Islet of Langerhans (tissue), 1 donor: ENCODE measurements around the gene CCDC141.

Source experiments
- FAIRE-seq: peaks from one replicate; lab custom pipeline; 2011; peaks lifted over from hg19 to GRCh38; lab: Jason Lieb, UNC

Gene CCDC141

DNA sequence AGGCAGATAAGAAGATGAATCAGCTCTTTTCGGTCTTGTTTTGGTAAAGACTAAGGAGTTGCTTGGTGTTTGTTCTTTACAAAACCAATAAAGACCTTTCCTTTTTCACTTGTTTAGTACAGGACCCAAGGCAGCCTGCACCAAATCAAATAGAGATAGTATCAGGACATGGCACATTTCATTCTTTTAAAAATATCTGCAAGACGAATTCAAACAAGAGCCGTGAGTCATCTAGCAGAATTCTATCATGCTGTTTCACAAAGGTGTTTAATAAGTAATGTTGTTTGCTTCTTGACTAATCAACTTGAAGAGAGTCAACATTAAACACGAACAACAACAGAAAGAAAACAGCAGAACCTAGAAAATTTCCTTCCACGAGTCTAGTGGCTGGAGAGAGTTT is 139.9 kb downstream of the CCDC141 start:
- no peak for FAIRE-seq

DNA sequence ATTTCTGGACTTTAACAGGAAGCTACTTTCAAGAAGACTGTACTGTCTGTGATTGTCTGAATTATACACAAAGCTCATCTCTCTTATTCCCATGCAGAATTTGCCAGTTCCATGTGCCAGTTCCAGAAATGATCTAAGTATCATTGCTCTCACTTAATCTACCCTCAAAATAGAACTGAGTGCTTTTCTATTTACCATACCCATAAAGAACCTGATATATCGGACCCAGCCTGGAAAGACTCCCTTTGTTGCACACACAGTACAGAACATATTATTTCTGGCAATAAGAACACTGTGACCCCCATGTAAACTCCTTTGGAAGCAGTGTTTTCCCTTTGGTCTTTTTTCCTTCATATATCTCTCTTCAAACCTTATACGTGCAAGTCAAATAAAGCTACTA is 140.4 kb downstream of the CCDC141 start:
- no peak for FAIRE-seq

DNA sequence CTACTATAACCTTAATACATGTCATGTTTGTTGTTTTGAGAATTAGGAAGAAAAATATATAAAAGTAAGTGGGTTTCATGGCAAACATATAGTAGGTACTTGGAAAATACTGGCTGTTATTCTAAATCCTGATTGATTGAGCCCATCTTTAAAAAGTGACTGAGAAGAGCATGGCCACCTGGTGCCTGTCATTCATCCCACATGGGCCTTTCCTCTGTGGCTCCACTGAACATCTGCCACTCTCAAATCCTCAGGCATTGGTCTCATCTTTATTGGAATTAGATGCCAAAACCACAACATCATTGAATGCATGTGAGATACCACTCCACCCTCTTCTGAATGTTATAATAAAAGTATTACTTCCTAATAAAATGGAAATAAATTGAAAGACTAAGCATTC is 141.1 kb downstream of the CCDC141 start:
- FAIRE-seq: no peak

GRCh38 chr2:178905261-178905660 is 144.7 kb downstream of the CCDC141 start:
- FAIRE-seq: no peak

GRCh38 chr2:178899656-178900055 is 150.3 kb downstream of the CCDC141 start:
- no peak for FAIRE-seq

DNA sequence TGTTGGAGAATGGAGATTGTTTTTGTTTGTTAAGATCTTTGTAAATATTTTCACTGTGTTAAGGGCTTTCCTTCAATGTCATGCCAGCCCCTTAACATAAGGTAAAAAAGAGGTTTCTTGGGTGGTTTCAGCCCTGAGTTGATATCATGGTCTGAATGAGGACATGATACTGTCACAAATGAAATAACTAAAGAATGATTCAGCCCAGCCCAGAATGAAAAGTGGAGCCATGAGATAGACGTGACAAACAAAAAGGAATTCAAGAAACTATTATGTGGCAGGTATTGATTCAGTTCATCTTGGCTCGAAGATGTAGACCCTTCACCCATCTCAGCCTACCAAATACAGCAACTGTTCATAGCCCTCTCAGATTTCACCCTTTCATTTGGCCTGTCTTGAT is 154.1 kb downstream of the CCDC141 start:
- FAIRE-seq: no peak

DNA sequence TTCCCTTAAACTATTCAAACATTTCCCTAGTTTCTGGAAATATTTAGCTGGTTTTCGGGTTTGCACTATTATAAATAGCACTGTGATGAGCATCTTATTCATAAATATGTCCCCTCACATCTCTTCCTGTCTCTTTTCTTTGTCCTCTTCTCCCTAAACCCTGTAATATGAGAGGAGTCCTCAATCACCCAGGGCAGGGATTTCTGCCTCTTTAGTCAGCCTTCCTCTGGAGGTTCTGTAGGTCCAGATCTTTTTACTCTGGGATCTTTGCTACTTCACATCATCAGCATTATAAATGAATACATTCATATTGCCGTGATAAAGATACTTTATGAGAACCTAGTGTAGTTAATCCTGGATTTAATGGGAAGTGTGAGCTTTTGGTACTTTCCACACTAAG is 154.8 kb downstream of the CCDC141 start:
- FAIRE-seq: no peak

- no peak for FAIRE-seq
Measured at GRCh38 chr2:178892751-178893625, 156.9 kb downstream of the CCDC141 start.

DNA sequence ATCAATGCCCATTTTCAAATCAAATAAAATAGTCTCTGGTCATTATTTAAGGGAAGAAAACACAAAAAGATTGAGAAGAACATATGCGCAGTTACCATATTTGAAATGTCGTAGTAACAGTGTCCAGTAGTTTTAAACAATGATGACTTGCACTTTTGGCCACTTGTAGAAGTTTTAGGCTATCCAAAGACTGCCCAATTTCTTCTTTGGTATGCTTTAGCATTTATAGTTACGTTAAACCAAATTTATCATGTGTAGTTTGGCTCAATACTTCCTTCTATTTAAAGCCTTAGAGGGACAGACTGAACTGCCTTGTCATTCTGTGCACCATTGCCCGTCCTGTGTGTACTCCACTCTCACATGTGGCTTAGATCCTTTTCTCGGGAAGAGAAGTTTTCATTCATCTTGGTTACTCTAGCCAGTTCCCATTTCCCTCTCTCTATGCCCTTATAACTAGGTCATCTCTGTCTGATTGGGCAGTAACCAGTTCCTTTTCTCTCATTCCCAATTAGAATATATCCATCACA is 157.9 kb downstream of the CCDC141 start:
- FAIRE-seq: no peak

GRCh38 chr2:178891265-178891958 is 158.5 kb downstream of the CCDC141 start:
- FAIRE-seq: peak; percentile 87

- FAIRE-seq: no peak
Measured at GRCh38 chr2:178886006-178886405, 163.9 kb downstream of the CCDC141 start.

- FAIRE-seq: no peak
Measured at GRCh38 chr2:178884440-178884839, 165.5 kb downstream of the CCDC141 start.

DNA sequence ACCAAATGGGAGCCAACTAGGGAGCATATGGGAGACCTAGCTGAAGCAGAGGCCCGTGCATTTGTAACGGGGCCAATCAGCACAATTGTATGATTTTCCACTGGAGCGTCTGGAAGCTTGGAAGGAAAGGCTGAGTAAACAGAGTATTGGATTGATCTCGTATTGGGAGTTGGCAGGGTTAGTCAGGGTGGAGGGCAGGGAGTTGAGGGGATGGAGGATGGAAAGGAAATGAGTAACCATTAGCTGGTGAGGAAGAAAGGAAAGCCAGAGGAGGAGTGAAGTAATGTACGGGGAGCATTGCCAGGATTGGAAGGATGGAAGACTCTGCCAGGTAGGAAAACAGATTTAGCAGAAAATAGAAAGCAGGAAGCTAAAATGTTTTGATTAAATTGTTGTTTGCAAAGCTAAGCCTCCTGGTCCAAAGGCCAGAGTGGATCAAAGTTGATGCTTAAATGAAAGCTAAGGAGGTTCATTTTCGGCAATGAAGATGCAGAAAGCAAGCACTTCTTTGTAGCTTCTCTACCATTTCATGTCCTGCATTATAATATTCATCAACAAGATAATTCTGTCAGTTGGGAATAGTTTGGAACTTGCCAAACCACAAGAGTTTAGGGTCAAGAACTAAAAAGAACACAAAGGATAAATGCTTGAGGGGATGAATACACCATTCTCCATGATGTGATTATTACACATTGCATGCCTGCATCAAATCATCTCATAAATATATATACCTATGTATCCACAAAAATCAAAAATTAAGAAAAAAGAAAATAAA is 167.1 kb downstream of the CCDC141 start:
- FAIRE-seq: no peak

DNA sequence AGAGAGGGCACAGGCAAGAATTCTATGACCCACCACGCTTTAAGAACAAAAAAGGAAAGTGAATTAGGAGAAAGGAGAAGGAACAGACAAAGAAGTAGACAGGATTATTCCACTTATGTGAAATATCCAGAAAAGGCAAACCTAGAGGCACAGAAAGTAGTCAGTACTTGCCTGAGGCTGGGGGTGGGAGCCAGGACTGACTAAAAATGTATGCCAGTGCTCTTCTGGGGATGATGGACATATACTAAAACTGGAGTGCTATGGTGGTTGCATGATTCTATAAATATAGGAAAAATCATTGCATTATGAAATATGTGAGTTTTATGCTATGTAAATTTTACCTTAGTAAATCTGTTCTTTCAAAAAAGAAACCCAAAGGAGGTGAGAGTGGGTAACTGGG is 168.9 kb downstream of the CCDC141 start:
- FAIRE-seq: no peak

GRCh38 chr2:178880257-178880656 is 169.7 kb downstream of the CCDC141 start:
- FAIRE-seq: no peak

DNA sequence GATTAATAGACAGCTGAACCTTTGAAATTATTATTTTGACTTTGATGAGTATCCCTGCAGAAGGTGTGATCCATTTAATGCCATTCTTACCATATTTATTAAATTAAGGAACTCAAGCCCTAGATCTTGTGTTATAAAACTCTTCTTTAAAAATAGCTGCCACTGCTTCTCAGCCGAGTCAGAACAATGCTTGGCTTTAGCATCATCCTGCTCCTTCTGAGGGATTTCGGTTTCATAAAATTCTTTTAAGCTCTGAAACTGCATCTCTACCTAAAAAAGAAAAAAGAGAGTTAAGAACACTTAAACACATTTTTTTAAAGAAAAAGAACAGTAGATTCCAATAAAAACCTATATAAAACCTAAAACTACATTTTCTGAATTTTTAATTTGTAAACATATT is 172.1 kb downstream of the CCDC141 start:
- FAIRE-seq: no peak

- FAIRE-seq: no peak
Measured at GRCh38 chr2:178874529-178875240, 175.3 kb downstream of the CCDC141 start.

- FAIRE-seq: no peak
Measured at GRCh38 chr2:178873912-178874311, 176.0 kb downstream of the CCDC141 start.

DNA sequence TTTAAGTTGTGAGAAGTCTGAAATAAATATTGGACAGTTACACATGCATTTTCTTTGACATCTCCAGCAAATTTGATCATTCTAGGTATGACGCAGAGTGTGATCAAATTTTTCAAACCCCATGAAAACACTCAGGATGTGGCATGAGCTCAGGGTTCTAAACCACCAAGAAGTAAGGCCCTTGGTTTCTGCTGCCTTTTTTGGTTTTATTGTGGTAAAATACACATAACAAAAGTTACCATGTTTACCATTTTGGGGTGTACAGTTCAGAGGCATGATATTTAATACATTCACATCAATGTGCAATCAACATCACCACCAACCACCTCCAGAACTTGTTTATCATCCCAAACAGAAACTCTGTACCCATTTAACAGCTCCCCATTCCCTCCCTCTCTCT is 178.4 kb downstream of the CCDC141 start:
- FAIRE-seq: no peak

DNA sequence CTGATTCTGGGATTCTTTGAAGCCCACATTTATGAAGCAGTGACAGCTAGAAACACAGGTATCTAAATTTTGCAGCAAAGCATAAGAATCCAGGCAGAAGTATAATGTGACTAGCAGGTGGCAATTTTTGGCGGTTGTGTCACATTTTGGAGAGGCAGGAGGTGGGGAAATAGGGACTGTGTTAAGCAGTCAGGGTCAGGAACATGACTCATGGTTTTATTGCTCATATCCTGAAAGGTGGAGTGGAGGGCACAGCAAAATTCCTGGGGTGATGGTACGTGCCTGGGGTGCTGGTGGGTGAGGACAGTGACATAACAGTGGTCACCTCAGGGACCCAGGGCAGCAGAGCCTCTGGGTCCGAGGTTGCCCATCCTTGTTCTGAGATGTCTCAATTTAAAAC is 179.2 kb downstream of the CCDC141 start:
- FAIRE-seq: no peak

GRCh38 chr2:178865999-178866398 is 183.9 kb downstream of the CCDC141 start:
- no peak for FAIRE-seq
